Measurements from ENCODE around the gene TRRAP.

- TF ChIP-seq CTCF (IDR thresholded peaks at IDR 0.05) (no peak), POLR2A (IDR thresholded peaks at IDR 0.05) (no peak), POLR2AphosphoS5 (IDR thresholded peaks at IDR 0.05; ENCODE audit: insufficient read depth in 1 of 2, low read depth in 1 of 2) (no peak)
Observed at GRCh38 chr7:99002827-99003212, 124.5 kb downstream of the TRRAP start.

Measured in vagina (tissue), 2 donors.